Measurements from ENCODE around the gene LRRC55. TPM values are rescaled to one million over a fixed set of nuclear protein-coding genes. Genes with fewer than 3 reads are reported as not detected.

The LRRC55 gene
- total RNA-seq, 4 donors from 2014 or later: not detected

DNA sequence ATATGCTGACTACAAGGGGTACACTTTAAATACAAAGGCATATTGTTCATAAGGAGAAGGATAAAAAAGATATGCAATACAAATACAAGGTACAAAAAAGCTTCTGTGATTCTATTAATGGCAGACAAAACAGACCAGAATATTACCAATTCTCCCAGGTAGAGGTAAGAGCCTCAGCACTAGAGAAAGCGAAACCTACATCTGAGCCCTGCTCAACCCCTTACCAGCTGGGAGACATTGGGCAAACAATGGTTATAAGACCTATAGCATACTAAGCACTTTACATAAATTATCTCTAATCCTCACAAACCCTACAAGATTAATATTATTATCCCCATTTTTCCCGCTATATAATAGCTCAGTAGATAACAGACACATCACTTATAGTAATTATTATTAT lies 41.2 kb upstream of the LRRC55 start:
- no peak for DNase-seq (ENCODE audit: low spot score in 2 of 2)
- WGBS, 2 donors: 48% methylated on average over 2 of the region's 2 CpGs
- H3K36me3 ChIP-seq: no peaks in the 10 kb centered on the region
- H3K27me3 ChIP-seq: no peaks in the 10 kb centered on the region
- TF ChIP-seq, protein P1, sequence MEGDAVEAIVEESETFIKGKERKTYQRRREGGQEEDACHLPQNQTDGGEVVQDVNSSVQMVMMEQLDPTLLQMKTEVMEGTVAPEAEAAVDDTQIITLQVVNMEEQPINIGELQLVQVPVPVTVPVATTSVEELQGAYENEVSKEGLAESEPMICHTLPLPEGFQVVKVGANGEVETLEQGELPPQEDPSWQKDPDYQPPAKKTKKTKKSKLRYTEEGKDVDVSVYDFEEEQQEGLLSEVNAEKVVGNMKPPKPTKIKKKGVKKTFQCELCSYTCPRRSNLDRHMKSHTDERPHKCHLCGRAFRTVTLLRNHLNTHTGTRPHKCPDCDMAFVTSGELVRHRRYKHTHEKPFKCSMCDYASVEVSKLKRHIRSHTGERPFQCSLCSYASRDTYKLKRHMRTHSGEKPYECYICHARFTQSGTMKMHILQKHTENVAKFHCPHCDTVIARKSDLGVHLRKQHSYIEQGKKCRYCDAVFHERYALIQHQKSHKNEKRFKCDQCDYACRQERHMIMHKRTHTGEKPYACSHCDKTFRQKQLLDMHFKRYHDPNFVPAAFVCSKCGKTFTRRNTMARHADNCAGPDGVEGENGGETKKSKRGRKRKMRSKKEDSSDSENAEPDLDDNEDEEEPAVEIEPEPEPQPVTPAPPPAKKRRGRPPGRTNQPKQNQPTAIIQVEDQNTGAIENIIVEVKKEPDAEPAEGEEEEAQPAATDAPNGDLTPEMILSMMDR (IDR thresholded peaks at IDR 0.05): no peak
- TF ChIP-seq POLR2A (IDR thresholded peaks at IDR 0.05): no peak
- no peak for TF ChIP-seq EP300 (IDR thresholded peaks at IDR 0.05)
- no peak overlapping the region for H3K27ac ChIP-seq
- H3K4me3 ChIP-seq: no peak overlapping the region
- H3K4me1 ChIP-seq: no peaks in the 10 kb centered on the region
- H3K9me3 ChIP-seq: no peaks in the 10 kb centered on the region

DNA sequence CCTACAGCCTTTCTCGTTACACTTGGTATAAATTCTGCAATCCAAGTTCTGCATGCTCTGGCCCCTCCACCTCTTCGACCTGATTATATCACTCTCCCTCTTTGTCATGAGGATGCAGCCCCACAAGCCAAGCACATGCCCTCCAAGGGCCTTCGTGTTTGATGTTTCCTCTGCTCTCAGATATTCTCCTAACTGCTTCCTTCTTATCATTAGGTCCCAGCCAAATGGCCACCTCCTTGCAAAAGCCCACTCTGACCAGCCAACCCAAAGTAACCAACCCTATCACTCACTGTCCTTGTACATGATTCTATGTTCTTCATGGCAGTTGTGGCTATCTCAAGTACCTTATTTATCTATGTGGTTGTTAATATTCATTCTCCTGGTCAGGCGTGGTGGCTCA lies 38.3 kb upstream of the LRRC55 start:
- no peak overlapping the region for H3K27ac ChIP-seq
- no peaks in the 10 kb centered on the region for H3K36me3 ChIP-seq
- no peaks in the 10 kb centered on the region for H3K9me3 ChIP-seq
- 91% methylated on average over 4 of the region's 4 CpGs for WGBS, 2 donors
- no peak overlapping the region for H3K4me3 ChIP-seq
- no peak for DNase-seq (ENCODE audit: low spot score in 2 of 2)
- TF ChIP-seq, protein P1 (IDR thresholded peaks at IDR 0.05): no peak
- TF ChIP-seq POLR2A (IDR thresholded peaks at IDR 0.05) (no peak), EP300 (IDR thresholded peaks at IDR 0.05) (no peak)
- no peaks in the 10 kb centered on the region for H3K4me1 ChIP-seq
- no peaks in the 10 kb centered on the region for H3K27me3 ChIP-seq

DNA sequence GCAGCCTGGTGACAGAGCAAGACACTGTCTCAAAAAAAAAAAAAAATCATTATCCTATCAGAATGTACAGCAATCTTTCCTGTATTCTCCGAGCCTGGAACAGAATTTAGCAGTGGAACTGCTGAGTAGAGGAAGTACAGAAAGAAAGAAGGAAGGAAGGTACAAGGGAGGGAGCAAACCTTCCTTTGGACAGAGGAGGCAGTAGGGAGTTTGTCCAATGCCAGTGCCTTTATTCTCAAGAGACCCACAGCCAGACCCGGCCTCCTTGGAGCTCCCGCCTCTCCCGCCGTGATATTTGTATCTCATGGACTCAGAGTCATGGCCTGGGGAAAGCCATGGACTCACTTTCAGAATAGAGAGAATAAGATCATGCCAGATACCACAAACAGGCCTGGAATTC lies 37.7 kb upstream of the LRRC55 start:
- Histone ChIP-seq H3K27ac (no peak overlapping the region), H3K4me3 (no peak overlapping the region), H3K4me1 (no peaks in the 10 kb centered on the region), H3K27me3 (no peaks in the 10 kb centered on the region), H3K9me3 (no peaks in the 10 kb centered on the region), H3K36me3 (no peaks in the 10 kb centered on the region)
- 76 to 79% methylated on average over 5 of the region's 5 CpGs for WGBS, 2 donors
- TF ChIP-seq EP300 (IDR thresholded peaks at IDR 0.05): no peak
- TF ChIP-seq POLR2A (IDR thresholded peaks at IDR 0.05): no peak
- TF ChIP-seq, protein P1 (IDR thresholded peaks at IDR 0.05): no peak
- no peak for DNase-seq (ENCODE audit: low spot score in 2 of 2)

DNA sequence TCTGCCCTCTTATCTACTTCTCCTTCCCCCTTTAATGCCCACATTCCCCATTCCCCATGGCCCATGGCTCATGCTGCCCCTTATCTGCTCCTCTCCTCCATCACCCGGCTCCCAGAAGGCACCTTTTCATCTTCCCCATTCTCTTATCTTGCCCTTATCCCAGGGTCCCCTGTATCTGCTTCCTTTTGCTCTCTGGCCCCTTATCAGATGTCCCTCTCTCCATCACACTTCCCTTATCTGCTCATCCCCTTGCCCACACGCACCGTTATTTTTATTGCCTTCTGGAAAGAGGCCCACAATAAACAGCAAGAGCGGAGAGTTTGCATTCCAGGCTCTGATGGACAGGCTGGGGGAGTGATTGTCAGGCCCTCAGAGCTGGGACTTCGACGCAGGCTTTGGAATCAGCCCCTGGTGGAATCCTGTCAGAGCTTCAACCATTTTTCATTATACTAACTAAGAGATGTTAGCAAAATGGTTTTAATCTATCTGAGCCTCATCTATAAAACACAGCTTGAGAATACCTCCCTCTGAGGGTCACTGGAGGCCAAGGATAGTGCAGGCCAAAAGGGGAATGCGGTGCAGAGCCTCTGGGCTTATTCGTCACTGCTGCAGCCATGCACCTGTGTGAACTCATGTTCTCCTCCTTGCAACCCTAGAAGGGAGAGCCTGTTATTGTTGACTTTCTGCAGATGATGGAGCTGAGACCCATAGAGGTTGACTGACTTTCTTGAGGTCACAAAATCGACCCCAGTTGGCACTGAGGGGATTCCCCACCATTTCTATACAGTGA lies 37.0 kb upstream of the LRRC55 start:
- H3K27me3 ChIP-seq: no peaks in the 10 kb centered on the region
- H3K4me3 ChIP-seq: no peak overlapping the region
- no peaks in the 10 kb centered on the region for H3K9me3 ChIP-seq
- no peak for TF ChIP-seq EP300 (IDR thresholded peaks at IDR 0.05)
- TF ChIP-seq, protein P1 (IDR thresholded peaks at IDR 0.05): no peak
- TF ChIP-seq POLR2A (IDR thresholded peaks at IDR 0.05): no peak
- DNase-seq (ENCODE audit: low spot score in 2 of 2): no peak
- WGBS, 2 donors: 30 to 31% methylated on average over 9 of the region's 9 CpGs
- no peaks in the 10 kb centered on the region for H3K4me1 ChIP-seq
- H3K27ac ChIP-seq: no peak overlapping the region
- no peaks in the 10 kb centered on the region for H3K36me3 ChIP-seq

GRCh38 chr11:57146301-57146700 lies 35.5 kb upstream of the LRRC55 start:
- TF ChIP-seq, protein P1 (IDR thresholded peaks at IDR 0.05): no peak
- TF ChIP-seq EP300 (IDR thresholded peaks at IDR 0.05) (no peak), POLR2A (IDR thresholded peaks at IDR 0.05) (no peak)
- no peaks in the 10 kb centered on the region for H3K36me3 ChIP-seq
- no peaks in the 10 kb centered on the region for H3K9me3 ChIP-seq
- no peak overlapping the region for H3K27ac ChIP-seq
- no peak for DNase-seq (ENCODE audit: low spot score in 2 of 2)
- no peaks in the 10 kb centered on the region for H3K4me1 ChIP-seq
- WGBS, 2 donors: 81 to 88% methylated on average over 3 of the region's 3 CpGs
- H3K4me3 ChIP-seq: no peak overlapping the region
- no peaks in the 10 kb centered on the region for H3K27me3 ChIP-seq
